D721Med (cell line): Measurements from ENCODE around the gene HNRNPL.
"Not testable (repeated sequence)": the region's sequence is repeated elsewhere in the genome, so short reads cannot be mapped to it uniquely, and the experiment has no call there.

Experiments used
- DNase-seq: peaks from one replicate; pipeline ENCODE4 v3.0.0; 2011; ENCODE audit warnings: low spot score; ENCODE audit not compliant: insufficient read length
- FAIRE-seq: peaks from 2 replicates; lab custom pipeline; 2011; peaks lifted over from hg19 to GRCh38; lab: Jason Lieb, UNC
- CTCF ChIP-seq: IDR thresholded peaks from 2 replicates; pipeline ENCODE4 v1.5.1; 2012; ENCODE audit warnings: mild to moderate bottlenecking, control low read depth; ENCODE audit not compliant: insufficient read depth; ENCODE audit errors: missing control alignments

The HNRNPL gene

GRCh38 chr19:38834104-38834490 is 15.7 kb downstream of the HNRNPL start:
- DNase-seq (no peak), FAIRE-seq (no peak)
- TF ChIP-seq CTCF, result no peak

- no peak for DNase-seq
- FAIRE-seq, result no peak
- TF ChIP-seq CTCF, result no peak
These were observed 16.7 kb downstream of the HNRNPL start for GRCh38 chr19:38833092-38833425.

- FAIRE-seq (no peak), DNase-seq (no peak)
- TF ChIP-seq CTCF, result no peak
These were observed 18.6 kb downstream of the HNRNPL start for GRCh38 chr19:38831142-38831605.

GRCh38 chr19:38830039-38830733 is 19.6 kb downstream of the HNRNPL start:
- no peak for DNase-seq
- FAIRE-seq, result no peak
- TF ChIP-seq CTCF, result no peak

- not testable (repeated sequence) for FAIRE-seq, DNase-seq
These were observed 20.6 kb downstream of the HNRNPL start for GRCh38 chr19:38829203-38829602.

- DNase-seq, result no peak
- no peak for TF ChIP-seq CTCF
- no peak for FAIRE-seq
These were observed 22.8 kb downstream of the HNRNPL start for GRCh38 chr19:38826856-38827551.

- DNase-seq, FAIRE-seq: not testable (repeated sequence)
These were observed 23.9 kb downstream of the HNRNPL start for GRCh38 chr19:38825936-38826335.

- DNase-seq, FAIRE-seq: not testable (repeated sequence)
These were observed 28.5 kb downstream of the HNRNPL start for GRCh38 chr19:38821230-38821825.
